Lower lobe of right lung (tissue), 2 donors: Measurements from ENCODE around the gene MTMR3. TPM values are rescaled to one million over a fixed set of nuclear protein-coding genes. Genes with fewer than 3 reads are reported as not detected.

Experiments used
- ATAC-seq, 2 donors: fragments of 200-7000 bp; cut with Tn5 transposase; one replicate each; pipeline ENCODE4 v1.9.1; 2020 to 2022; ENCODE audit warnings: mild to moderate bottlenecking in 2 of 2, moderate library complexity in 2 of 2
- DNase-seq: peaks from one replicate; pipeline ENCODE4 v3.0.0-alpha.2; 2020
- H3K27ac ChIP-seq: fragments of 200-600 bp; one replicate; pipeline ENCODE4 v1.8.0; 2022
- H3K27me3 ChIP-seq: fragments of 200-600 bp; one replicate; pipeline ENCODE4 v1.8.0; 2022; ENCODE audit warnings: low read depth
- H3K36me3 ChIP-seq: fragments of 200-600 bp; one replicate; pipeline ENCODE4 v1.8.0; 2022; ENCODE audit warnings: mild to moderate bottlenecking
- H3K4me1 ChIP-seq: fragments of 200-600 bp; one replicate; pipeline ENCODE4 v1.8.0; 2022
- H3K4me3 ChIP-seq: fragments of 200-600 bp; one replicate; pipeline ENCODE4 v1.8.0; 2022; ENCODE audit warnings: mild to moderate bottlenecking
- H3K9me3 ChIP-seq: fragments of 200-600 bp; one replicate; pipeline ENCODE4 v1.8.0; 2022
- CTCF ChIP-seq: fragments of 200-600 bp; IDR thresholded peaks from one replicate; pipeline ENCODE4 v1.8.0; 2022; ENCODE audit warnings: antibody characterized with exemption, mild to moderate bottlenecking
- intact Hi-C: fragments of 100-400 bp; cut with DNase I; formaldehyde crosslinking; loops from one replicate; pipeline ENCODE4 v1.11.0; 2022
- total RNA-seq: library from RNA; stranded (reverse); fragmentation: NEBNext Ultra II Directional; extraction: Animal tissue kit (Norgen Biotek cat#: 25700); gene quantifications from one replicate; pipeline ENCODE4 v1.2.1, GENCODE V29; 2021
- donor health status: DM: no; HTN: yes; CAD: no; lungs with severe emphysema.

The MTMR3 gene
- total RNA-seq, 1 donor from 2014 or later: 58.9 TPM

- intact Hi-C loops: no loop called here
- Histone ChIP-seq H3K27ac (peak overlapping the region; percentile 39), H3K36me3 (peaks cover 76% of the 10 kb centered on the region), H3K27me3 (no peaks in the 10 kb centered on the region), H3K4me3 (no peak overlapping the region), H3K9me3 (no peaks in the 10 kb centered on the region), H3K4me1 (peaks cover 23% of the 10 kb centered on the region)
- DNase-seq: no peak
- no peak for ATAC-seq
- TF ChIP-seq CTCF: no peak
These were observed 143.8 kb downstream of the MTMR3 start for GRCh38 chr22:30026756-30027155.

- Histone ChIP-seq H3K36me3 (peaks cover 72% of the 10 kb centered on the region), H3K27me3 (no peaks in the 10 kb centered on the region), H3K9me3 (no peaks in the 10 kb centered on the region), H3K4me1 (peaks cover 23% of the 10 kb centered on the region), H3K4me3 (no peak overlapping the region), H3K27ac (peak overlapping the region; percentile 39)
- DNase-seq (peak; percentile 49), ATAC-seq (peak in 1 of 2 donors; percentile 63)
- intact Hi-C loops: no loop called here
- TF ChIP-seq CTCF: no peak
These were observed 144.2 kb downstream of the MTMR3 start for GRCh38 chr22:30027169-30027568.

- no peak for TF ChIP-seq CTCF
- Histone ChIP-seq H3K36me3 (peaks cover 66% of the 10 kb centered on the region), H3K9me3 (no peaks in the 10 kb centered on the region), H3K4me3 (no peak overlapping the region), H3K4me1 (peaks cover 23% of the 10 kb centered on the region), H3K27ac (peak overlapping the region; percentile 7), H3K27me3 (no peaks in the 10 kb centered on the region)
- ATAC-seq (no peak), DNase-seq (no peak)
- intact Hi-C loops: no loop called here
These were observed 144.8 kb downstream of the MTMR3 start for GRCh38 chr22:30027791-30028190.

- H3K4me1 ChIP-seq: peaks cover 32% of the 10 kb centered on the region
- intact Hi-C loops: no loop called here
- no peaks in the 10 kb centered on the region for H3K9me3 ChIP-seq
- ATAC-seq: no peak
- H3K4me3 ChIP-seq: no peak overlapping the region
- TF ChIP-seq CTCF: no peak
- no peak for DNase-seq
- peaks cover 56% of the 10 kb centered on the region for H3K36me3 ChIP-seq
- H3K27me3 ChIP-seq: no peaks in the 10 kb centered on the region
- no peak overlapping the region for H3K27ac ChIP-seq
These were observed 145.8 kb downstream of the MTMR3 start for GRCh38 chr22:30028731-30029130.

GRCh38 chr22:30029512-30029911 is 146.5 kb downstream of the MTMR3 start:
- no peak for DNase-seq
- Histone ChIP-seq H3K27me3 (no peaks in the 10 kb centered on the region), H3K36me3 (peaks cover 48% of the 10 kb centered on the region), H3K4me3 (no peak overlapping the region), H3K27ac (no peak overlapping the region), H3K4me1 (peaks cover 32% of the 10 kb centered on the region), H3K9me3 (no peaks in the 10 kb centered on the region)
- no peak for ATAC-seq
- intact Hi-C loops: no loop called here
- no peak for TF ChIP-seq CTCF

- no peak overlapping the region for H3K27ac ChIP-seq
- intact Hi-C loops: no loop called here
- no peak for TF ChIP-seq CTCF
These were observed 147.4 kb downstream of the MTMR3 start for GRCh38 chr22:30030329-30030728.

More at GRCh38 chr22:30030329-30030728, 147.4 kb downstream of the MTMR3 start:
- Histone ChIP-seq H3K36me3 (peaks cover 40% of the 10 kb centered on the region), H3K4me1 (peaks cover 24% of the 10 kb centered on the region), H3K27me3 (no peaks in the 10 kb centered on the region), H3K4me3 (no peak overlapping the region), H3K9me3 (no peaks in the 10 kb centered on the region)
- no peak for DNase-seq
- ATAC-seq: no peak
